ENCODE results near the gene FKBP5.

FKBP5 gene

DNA sequence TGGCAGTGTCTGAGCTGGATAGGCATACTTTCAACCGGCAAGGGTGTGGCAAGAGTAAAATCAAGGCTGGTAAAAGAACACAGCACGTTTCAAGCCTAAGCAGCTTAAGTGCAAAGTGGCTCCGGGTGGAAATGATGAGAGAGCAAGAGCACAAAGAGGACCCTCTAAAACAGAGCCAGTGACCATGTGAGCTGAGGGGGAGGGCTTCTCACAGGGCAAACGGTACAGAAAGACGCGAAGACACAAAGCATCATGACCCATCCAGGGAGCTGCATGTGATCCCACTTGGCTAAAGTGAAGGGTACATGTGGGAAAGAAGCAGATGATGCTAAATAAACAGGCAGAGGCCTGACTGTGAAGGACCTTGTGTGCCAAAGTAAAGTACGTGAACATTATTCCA lies 25.7 kb downstream of the FKBP5 start:
- DNase-seq (ENCODE audit: low read depth): no peak

DNA sequence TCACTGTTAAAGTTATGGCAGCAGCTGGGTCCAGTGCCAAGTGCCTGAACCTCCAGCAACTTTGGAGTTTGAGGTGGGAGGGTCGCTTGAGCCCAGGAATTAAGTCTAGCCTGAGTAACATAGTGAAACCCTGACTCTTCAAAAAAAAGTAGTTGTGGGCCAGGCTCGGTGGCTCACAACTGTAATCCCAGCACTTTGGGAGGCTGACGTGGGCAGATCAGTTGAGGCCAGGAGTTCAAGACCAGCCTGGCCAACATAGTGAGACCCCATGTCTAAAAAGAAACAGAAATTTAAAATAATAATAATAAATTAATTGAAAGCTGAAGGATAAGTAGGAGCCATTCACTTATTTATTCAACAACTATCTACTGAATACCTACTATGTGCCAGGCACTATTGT lies 33.8 kb downstream of the FKBP5 start:
- DNase-seq (ENCODE audit: low read depth): no peak

- DNase-seq (ENCODE audit: low read depth): no peak
Measured at GRCh38 chr6:35651244-35651643, 37.5 kb downstream of the FKBP5 start.

GRCh38 chr6:35650015-35650414 lies 38.7 kb downstream of the FKBP5 start:
- DNase-seq (ENCODE audit: low read depth): no peak

DNA sequence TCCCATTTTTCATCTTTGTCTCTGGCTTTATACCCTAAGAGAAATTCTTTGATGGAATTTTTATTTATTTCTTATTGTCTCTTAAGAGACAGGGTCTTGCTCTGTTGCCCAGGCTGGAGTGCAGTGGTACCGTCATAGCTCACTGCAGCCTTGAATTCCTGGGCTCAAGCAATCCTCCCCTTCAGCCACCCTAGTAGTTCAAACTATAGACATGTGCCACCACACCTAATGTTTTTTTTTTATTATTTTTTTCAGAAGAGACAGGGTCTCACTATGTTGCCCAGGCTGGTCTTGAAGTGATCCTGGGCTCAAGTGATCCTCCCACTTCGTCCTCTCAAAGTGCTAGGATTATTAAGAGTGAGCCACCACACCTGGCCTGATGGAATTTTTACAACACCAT lies 40.5 kb downstream of the FKBP5 start:
- DNase-seq (ENCODE audit: low read depth): no peak

GRCh38 chr6:35647400-35647799 lies 41.3 kb downstream of the FKBP5 start:
- no peak for DNase-seq (ENCODE audit: low read depth)

- DNase-seq (ENCODE audit: low read depth): no peak
Measured at GRCh38 chr6:35643162-35643535, 45.6 kb downstream of the FKBP5 start.

- no peak for DNase-seq (ENCODE audit: low read depth)
Measured at GRCh38 chr6:35642471-35643161, 46.1 kb downstream of the FKBP5 start.

- DNase-seq (ENCODE audit: low read depth): no peak
Measured at GRCh38 chr6:35640017-35640664, 48.6 kb downstream of the FKBP5 start.

DNA sequence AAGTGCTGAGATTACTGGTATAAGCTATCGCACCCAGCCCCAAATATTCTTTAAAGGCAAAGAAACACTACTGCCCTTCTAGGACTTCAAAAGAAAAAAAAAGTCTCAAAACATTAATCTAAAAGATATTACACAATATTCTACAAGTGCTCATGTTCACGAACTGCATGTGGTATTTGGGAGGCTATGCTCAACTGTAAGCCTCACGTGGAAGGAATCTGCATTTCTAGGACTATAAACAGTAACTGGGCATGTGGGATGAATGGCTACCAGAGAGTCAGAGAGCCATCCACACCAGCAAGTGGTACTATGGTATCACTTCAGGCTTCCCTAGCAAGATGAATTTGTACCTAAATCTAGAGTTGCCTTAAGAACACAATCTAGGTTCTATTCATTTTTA lies 50.0 kb downstream of the FKBP5 start:
- DNase-seq (ENCODE audit: low read depth): no peak

DNA sequence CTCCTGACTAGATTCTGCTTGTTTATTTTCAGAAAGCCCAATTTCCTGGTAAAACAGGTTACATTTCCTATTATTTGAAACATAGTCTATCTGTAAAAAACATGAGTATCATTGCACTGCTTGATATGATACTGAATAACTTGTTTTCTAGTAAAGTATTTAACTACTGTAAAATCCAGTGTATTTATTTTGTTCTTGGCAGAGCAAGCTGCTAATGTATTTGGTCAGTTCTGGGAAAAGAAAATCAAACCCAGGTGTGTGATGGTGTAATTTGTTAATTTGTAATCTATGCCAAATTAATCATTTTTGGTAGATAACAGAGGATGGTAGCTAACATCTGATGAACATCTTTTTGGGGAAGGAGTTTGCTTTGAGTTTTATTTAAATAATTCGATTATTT lies 50.8 kb downstream of the FKBP5 start:
- DNase-seq (ENCODE audit: low read depth): no peak

GRCh38 chr6:35635601-35636597 lies 52.8 kb downstream of the FKBP5 start:
- no peak for DNase-seq (ENCODE audit: low read depth)

GRCh38 chr6:35634316-35634715 lies 54.4 kb downstream of the FKBP5 start:
- no peak for DNase-seq (ENCODE audit: low read depth)

GRCh38 chr6:35633579-35634089 lies 55.1 kb downstream of the FKBP5 start:
- no peak for DNase-seq (ENCODE audit: low read depth)

DNA sequence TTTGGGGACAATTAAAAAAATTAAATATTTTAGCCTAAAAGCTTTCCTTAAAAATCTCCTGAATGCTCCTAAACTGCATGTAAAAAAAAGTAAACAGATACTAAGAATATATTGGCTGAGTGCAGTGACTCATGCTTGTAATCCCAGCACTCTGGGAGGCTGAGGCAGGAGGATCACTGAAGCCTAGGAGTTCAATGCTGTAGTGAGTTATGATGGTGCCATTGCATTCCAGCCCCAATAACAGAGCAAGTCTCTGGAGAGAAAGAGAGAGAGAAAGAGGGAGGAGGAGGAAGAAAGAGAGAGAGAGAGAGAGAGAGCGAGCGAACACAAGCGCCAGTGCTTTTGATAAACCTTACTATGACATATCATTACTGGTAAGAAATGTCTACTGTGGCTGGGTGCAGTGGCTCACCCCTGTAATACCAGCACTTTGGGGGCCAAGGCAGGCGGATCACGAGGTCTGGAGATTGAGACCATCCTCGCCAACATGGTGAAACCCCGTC lies 58.8 kb downstream of the FKBP5 start:
- no peak for DNase-seq (ENCODE audit: low read depth)

DNA sequence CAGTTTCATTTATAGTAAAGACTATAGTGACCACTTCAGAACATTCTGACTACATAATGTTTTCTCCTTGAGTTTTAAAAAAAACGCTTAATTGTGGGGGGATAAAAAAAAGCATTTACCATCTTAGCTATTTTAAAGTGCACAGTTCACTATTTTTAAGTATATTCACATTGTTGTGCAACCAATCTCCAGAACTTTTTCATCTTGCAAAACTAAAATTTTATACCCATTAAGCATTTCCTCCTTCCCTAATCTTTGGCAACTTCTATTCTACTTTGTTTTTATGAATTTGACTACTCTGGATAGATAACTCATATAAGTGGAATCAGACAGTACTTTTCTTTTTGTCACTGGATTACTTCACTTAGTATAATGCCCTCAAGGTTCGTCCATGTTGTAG lies 62.3 kb downstream of the FKBP5 start:
- no peak for DNase-seq (ENCODE audit: low read depth)

- no peak for DNase-seq (ENCODE audit: low read depth)
Measured at GRCh38 chr6:35624341-35625070, 64.2 kb downstream of the FKBP5 start.

DNA sequence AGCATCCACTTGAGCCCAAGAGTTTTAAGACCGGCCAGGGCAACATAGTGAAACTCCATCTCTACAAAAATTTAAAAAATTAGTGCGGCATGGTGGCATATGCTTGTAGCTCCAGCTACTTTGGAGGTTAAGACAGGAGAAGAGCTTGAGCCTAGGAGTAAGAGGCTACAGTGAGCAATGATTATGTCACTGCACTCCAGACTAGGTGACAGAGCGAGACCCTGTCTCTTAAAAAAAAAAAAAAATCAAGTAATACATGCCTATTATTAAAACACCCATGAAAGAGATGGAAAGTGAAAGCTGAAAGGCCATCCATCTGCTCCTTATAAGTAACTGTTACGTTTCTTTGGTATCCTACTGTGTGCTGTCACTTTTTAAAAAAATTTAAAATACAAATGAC lies 66.4 kb downstream of the FKBP5 start:
- DNase-seq (ENCODE audit: low read depth): no peak

- no peak for DNase-seq (ENCODE audit: low read depth)
Measured at GRCh38 chr6:35620706-35621105, 68.0 kb downstream of the FKBP5 start.

- DNase-seq (ENCODE audit: low read depth): no peak
Measured at GRCh38 chr6:35613762-35614161, 75.0 kb downstream of the FKBP5 start.

GRCh38 chr6:35611240-35611639 lies 77.5 kb downstream of the FKBP5 start:
- DNase-seq (ENCODE audit: low read depth): peak; percentile 60

GRCh38 chr6:35610830-35611229 lies 77.9 kb downstream of the FKBP5 start:
- DNase-seq (ENCODE audit: low read depth): no peak
